Hepatocyte (in vitro differentiated cells): Measurements from ENCODE around the gene STEAP3. TPM values are rescaled to one million over a fixed set of nuclear protein-coding genes. Genes with fewer than 3 reads are reported as not detected.

ENCODE experiments used
- DNase-seq: peaks from one replicate; pipeline ENCODE4 v3.0.0-alpha.2; 2016; ENCODE audit warnings: low spot score
- H2AFZ ChIP-seq: fragments of 200-600 bp; sonication (generic); 2 replicates; pipeline ENCODE4 v1.6.0; 2016; ENCODE audit warnings: antibody characterized with exemption, mild to moderate bottlenecking
- H3K27ac ChIP-seq: fragments of 200-600 bp; sonication (generic); 2 replicates; pipeline ENCODE4 v1.5.1; 2016; ENCODE audit warnings: mild to moderate bottlenecking
- H3K27me3 ChIP-seq: fragments of 200-600 bp; sonication (generic); 2 replicates; pipeline ENCODE4 v1.6.1; 2016
- H3K36me3 ChIP-seq: fragments of 200-600 bp; sonication (generic); replicated peaks from 2 replicates; pipeline ENCODE4 v1.5.1; 2016; ENCODE audit warnings: low read depth; ENCODE audit not compliant: insufficient read depth
- H3K4me1 ChIP-seq: fragments of 200-600 bp; sonication (generic); 2 replicates; pipeline ENCODE4 v1.5.1; 2016; ENCODE audit warnings: mild to moderate bottlenecking, moderate library complexity; ENCODE audit not compliant: insufficient read depth
- H3K4me2 ChIP-seq: fragments of 200-600 bp; sonication (generic); 2 replicates; pipeline ENCODE4 v1.6.0; 2016
- H3K4me3 ChIP-seq: fragments of 200-600 bp; sonication (generic); 2 replicates; pipeline ENCODE4 v1.5.1; 2016; ENCODE audit warnings: mild to moderate bottlenecking
- H3K79me2 ChIP-seq: fragments of 200-600 bp; sonication (generic); 2 replicates; pipeline ENCODE4 v1.6.0; 2017; ENCODE audit warnings: mild to moderate bottlenecking
- H3K9me2 ChIP-seq: fragments of 200-600 bp; sonication (generic); replicated peaks from 2 replicates; pipeline ENCODE4 v1.6.0; 2017; ENCODE audit warnings: mild to moderate bottlenecking; ENCODE audit not compliant: insufficient read depth
- H3K9me3 ChIP-seq: fragments of 200-600 bp; sonication (generic); 2 replicates; pipeline ENCODE4 v1.5.1; 2016; ENCODE audit warnings: low read depth, mild to moderate bottlenecking
- H4K20me1 ChIP-seq: fragments of 200-600 bp; sonication (generic); 2 replicates; pipeline ENCODE4 v1.6.0; 2016; ENCODE audit warnings: mild to moderate bottlenecking; ENCODE audit not compliant: insufficient read depth, poor library complexity, severe bottlenecking
- EZH2 ChIP-seq: fragments of 200-600 bp; sonication (generic); IDR thresholded peaks from 2 replicates; pipeline ENCODE4 v1.6.1; 2016; ENCODE audit warnings: antibody characterized with exemption, mild to moderate bottlenecking, borderline replicate concordance
- EZH2phosphoT487 ChIP-seq: fragments of 200-600 bp; sonication (generic); IDR thresholded peaks from one replicate; pipeline ENCODE4 v1.6.1; 2018; ENCODE audit warnings: antibody characterized with exemption, mild to moderate bottlenecking, low read depth, moderate library complexity; ENCODE audit not compliant: unreplicated experiment, severe bottlenecking
- WGBS: methylation state at CpG from one replicate; pipeline ENCODE4 v1.1.6; 2016; ENCODE audit warnings: low lambda C conversion rate; ENCODE audit errors: missing lambda C conversion rate; 5-methylcytosine and 5-hydroxymethylcytosine counted together
- polyA plus RNA-seq: library from polyadenylated mRNA; unstranded; fragments of >200 nt; fragmentation: Nextera tagmentation; extraction: Ambion mirVana; gene quantifications from 2 replicates; pipeline ENCODE4 v1.2.1, GENCODE V29; 2016
- total RNA-seq: library from RNA; depleted of rRNA; stranded (reverse); fragments of >200 nt; gene quantifications from 2 replicates; pipeline ENCODE4 v1.2.3, GENCODE V29; 2014
- TF ChIP-seq, protein P1 (sequence below): fragments of 200-600 bp; sonication (generic); IDR thresholded peaks from 2 replicates; pipeline ENCODE4 v1.5.1; 2016; ENCODE audit warnings: antibody characterized with exemption, mild to moderate bottlenecking; ENCODE audit not compliant: poor library complexity

STEAP3 gene
- total and polyA plus RNA-seq, 2 experiments from 2014 or later: 11.2 to 12.0 TPM

DNA sequence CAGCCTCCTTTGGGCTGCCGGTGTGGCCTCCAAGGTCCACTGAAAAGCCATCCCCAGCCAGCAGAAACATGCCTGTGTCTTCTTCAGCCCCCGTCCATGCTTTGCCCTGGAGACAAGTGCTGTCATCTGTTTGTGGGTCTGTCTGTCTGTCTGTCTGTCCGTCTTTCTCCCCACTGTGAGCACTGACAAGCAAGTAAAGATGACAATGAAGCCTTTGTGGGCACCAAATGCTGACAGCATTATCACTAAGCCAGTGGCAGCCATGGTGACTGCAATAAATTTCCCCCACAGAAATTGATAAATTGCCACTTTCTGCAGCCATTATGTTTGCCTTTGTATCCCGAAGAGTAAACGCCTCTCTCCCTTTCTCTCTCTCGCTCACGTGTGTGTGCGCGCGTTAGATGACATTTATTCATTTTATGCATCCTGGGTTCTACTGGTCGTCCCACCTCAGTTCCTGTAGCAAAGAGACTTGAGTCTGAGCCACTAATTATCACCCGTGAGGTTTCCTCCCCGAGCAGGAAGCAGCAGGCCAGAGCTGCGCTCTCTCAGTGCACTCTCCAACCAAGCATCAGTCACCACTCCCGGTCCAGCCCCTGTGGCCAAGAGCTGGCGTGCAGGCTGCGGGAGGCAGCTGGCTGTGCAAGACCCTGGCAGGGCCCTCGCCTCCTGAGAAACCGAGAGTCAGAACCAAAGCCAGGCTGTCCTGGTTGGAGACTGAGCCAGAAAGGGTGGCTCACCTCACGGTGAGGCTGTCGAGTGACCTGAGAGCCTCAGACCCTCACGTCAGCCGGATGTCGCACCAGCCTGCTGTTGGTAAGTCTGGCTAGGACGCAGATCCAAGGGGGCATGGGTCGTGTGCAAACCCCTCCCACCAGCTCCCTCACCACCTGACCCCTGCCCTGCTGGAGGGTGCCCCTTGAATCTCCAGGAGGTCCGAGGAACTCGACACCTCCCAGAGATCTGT is 6.9 kb downstream of the STEAP3 start:
- no peak overlapping the region for H3K27ac ChIP-seq
- H3K4me3 ChIP-seq: no peak overlapping the region
- 80% methylated on average over 28 of the region's 28 CpGs for WGBS
- H3K9me3 ChIP-seq: no peaks in the 10 kb centered on the region
- no peaks in the 10 kb centered on the region for H3K36me3 ChIP-seq
- H3K4me1 ChIP-seq: peaks cover 3% of the 10 kb centered on the region
- H2AFZ ChIP-seq: no peak overlapping the region
- DNase-seq: no peak
- H3K79me2 ChIP-seq: no peaks in the 10 kb centered on the region
- H3K9me2 ChIP-seq: no peaks in the 10 kb centered on the region
- H4K20me1 ChIP-seq: no peaks in the 10 kb centered on the region
- TF ChIP-seq EZH2phosphoT487 (no peak), EZH2 (no peak)
- TF ChIP-seq, protein P1, sequence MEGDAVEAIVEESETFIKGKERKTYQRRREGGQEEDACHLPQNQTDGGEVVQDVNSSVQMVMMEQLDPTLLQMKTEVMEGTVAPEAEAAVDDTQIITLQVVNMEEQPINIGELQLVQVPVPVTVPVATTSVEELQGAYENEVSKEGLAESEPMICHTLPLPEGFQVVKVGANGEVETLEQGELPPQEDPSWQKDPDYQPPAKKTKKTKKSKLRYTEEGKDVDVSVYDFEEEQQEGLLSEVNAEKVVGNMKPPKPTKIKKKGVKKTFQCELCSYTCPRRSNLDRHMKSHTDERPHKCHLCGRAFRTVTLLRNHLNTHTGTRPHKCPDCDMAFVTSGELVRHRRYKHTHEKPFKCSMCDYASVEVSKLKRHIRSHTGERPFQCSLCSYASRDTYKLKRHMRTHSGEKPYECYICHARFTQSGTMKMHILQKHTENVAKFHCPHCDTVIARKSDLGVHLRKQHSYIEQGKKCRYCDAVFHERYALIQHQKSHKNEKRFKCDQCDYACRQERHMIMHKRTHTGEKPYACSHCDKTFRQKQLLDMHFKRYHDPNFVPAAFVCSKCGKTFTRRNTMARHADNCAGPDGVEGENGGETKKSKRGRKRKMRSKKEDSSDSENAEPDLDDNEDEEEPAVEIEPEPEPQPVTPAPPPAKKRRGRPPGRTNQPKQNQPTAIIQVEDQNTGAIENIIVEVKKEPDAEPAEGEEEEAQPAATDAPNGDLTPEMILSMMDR: no peak
- H3K4me2 ChIP-seq: no peak overlapping the region
- H3K27me3 ChIP-seq: no peaks in the 10 kb centered on the region

GRCh38 chr2:119231975-119232665 is 8.5 kb downstream of the STEAP3 start:
- H3K4me2 ChIP-seq: no peak overlapping the region
- H3K4me3 ChIP-seq: no peak overlapping the region
- no peaks in the 10 kb centered on the region for H3K27me3 ChIP-seq
- DNase-seq: no peak
- peak overlapping the region; percentile 27 for H3K27ac ChIP-seq
- no peaks in the 10 kb centered on the region for H3K9me2 ChIP-seq
- H4K20me1 ChIP-seq: no peaks in the 10 kb centered on the region
- H3K9me3 ChIP-seq: no peaks in the 10 kb centered on the region
- WGBS: 82% methylated on average over 10 of the region's 10 CpGs
- no peaks in the 10 kb centered on the region for H3K79me2 ChIP-seq
- H3K36me3 ChIP-seq: no peaks in the 10 kb centered on the region
- TF ChIP-seq EZH2: no peak
- TF ChIP-seq EZH2phosphoT487: no peak
- TF ChIP-seq, protein P1: no peak
- H2AFZ ChIP-seq: no peak overlapping the region
- H3K4me1 ChIP-seq: no peaks in the 10 kb centered on the region

DNA sequence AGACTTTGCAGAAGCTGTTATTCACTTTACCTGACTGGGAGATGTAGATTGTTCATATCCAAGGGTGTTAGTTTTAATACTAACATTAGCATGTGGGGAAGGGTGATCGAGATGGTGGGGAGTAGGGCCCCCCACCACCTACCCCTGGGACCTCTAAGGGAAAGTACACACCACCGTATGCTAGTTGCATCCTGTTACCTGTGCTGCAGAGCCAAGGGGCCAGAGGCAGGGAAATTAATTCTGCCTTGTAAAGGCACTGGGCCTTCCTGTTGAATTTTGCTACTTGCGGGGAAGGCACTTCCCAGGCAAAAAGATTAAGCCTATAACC is 9.0 kb downstream of the STEAP3 start:
- Histone ChIP-seq H3K4me1 (no peaks in the 10 kb centered on the region), H3K36me3 (no peaks in the 10 kb centered on the region), H3K9me3 (no peaks in the 10 kb centered on the region), H4K20me1 (no peaks in the 10 kb centered on the region), H3K4me2 (no peak overlapping the region), H3K4me3 (no peak overlapping the region), H3K27me3 (no peaks in the 10 kb centered on the region), H3K27ac (no peak overlapping the region), H3K79me2 (no peaks in the 10 kb centered on the region), H2AFZ (no peak overlapping the region), H3K9me2 (no peaks in the 10 kb centered on the region)
- WGBS: 84% methylated on average over 3 of the region's 3 CpGs
- DNase-seq: no peak
- TF ChIP-seq EZH2phosphoT487: no peak
